Activated CD8-positive, alpha-beta T cell treated with anti-CD3 and anti-CD28 coated beads, Interleukin-2, amount 10 ng/mL, durations not matched to agents 7 days and 5 days (primary cell): ENCODE results near the gene GRIN2A. TPM values are rescaled to one million over a fixed set of nuclear protein-coding genes. Genes with fewer than 3 reads are reported as not detected.

Experiments
- ATAC-seq: fragments of 150-1000 bp; cut with Tn5 transposase; one replicate; pipeline ENCODE4 v1.10.0; 2021; ENCODE audit warnings: moderate library complexity
- CTCF ChIA-PET: fragments of 350-600 bp; sonication (Branson Sonifier 250); formaldehyde crosslinking; loops from one replicate; lab custom pipeline; 2021; ENCODE audit warnings: antibody characterized with exemption; lab: Charles Lee
- POLR2A ChIA-PET: fragments of 350-600 bp; sonication (Branson Sonifier 250); formaldehyde crosslinking; loops from one replicate; lab custom pipeline; 2021; ENCODE audit warnings: antibody characterized with exemption; lab: Charles Lee
- DNase-seq: peaks from one replicate; pipeline ENCODE4 v3.0.0-alpha.2; 2020
- H3K27ac Mint-ChIP-seq: one replicate; pipeline ENCODE4 v1.8.0; 2021; ENCODE audit warnings: mild to moderate bottlenecking, mixed read lengths
- H3K27me3 Mint-ChIP-seq: one replicate; pipeline ENCODE4 v1.8.0; 2021; ENCODE audit warnings: low read depth, mixed read lengths
- H3K36me3 Mint-ChIP-seq: one replicate; pipeline ENCODE4 v1.8.0; 2021; ENCODE audit warnings: low read depth, mixed read lengths
- H3K4me1 Mint-ChIP-seq: one replicate; pipeline ENCODE4 v1.8.0; 2021; ENCODE audit warnings: low read depth, mixed read lengths
- H3K4me3 Mint-ChIP-seq: one replicate; pipeline ENCODE4 v1.8.0; 2021; ENCODE audit warnings: mild to moderate bottlenecking, mixed read lengths
- H3K9me3 Mint-ChIP-seq: one replicate; pipeline ENCODE4 v1.8.0; 2022; ENCODE audit warnings: mixed read lengths; ENCODE audit not compliant: insufficient read depth
- total RNA-seq, 2 experiments: library from RNA; stranded (reverse); gene quantifications; one replicate each; pipeline ENCODE4 v1.2.3, GENCODE V29; 2021

The GRIN2A gene
- total RNA-seq, 2 experiments from 2014 or later, result not detected

DNA sequence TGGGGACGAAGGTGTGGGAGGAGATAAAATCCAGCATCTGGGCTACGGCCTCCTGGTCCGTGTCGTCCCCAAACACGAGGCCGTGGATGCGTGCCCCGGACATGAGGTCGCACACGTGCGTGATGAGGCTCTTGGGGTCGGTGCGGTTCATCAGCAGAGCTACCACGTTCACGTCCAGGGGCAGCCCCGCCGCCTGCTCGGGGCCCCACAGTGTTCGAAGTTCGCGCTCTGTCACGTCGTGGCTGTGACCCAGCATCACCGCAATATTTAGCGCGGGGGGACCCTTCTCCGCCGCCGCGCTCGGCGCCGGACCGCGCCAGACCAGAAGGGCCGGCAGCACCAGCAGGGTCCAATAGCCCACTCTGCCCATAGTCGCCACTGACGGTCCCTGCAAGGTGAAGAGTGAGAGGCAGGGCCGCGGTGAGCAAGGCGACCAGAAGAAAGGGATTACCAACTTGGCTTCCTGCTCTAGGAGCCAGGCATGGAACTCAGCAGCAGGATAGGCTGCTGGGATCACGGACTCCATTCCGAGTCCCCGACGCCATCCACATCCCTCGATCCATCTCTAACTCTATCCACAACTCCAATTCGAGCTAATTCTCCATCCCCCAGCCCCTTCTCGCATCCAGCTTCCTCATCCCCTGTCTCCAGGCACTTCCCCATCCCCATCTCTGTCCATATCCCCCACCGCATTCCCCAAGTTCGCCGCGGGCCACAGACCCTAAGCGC is 2.0 kb downstream of the GRIN2A start:
- CTCF ChIA-PET, result interaction anchor here (0.6 to 2.4 kb wide), 5 partner anchors 9 to 1559 kb away, joined by 3 to 10 read pairs (median 3); no protein-coding TSS in a partner anchor
- DNase-seq, result no peak
- Mint-ChIP-seq H3K36me3 (no peaks in the 10 kb centered on the region), H3K27ac (no peak overlapping the region), H3K4me1 (peaks cover 10% of the 10 kb centered on the region), H3K4me3 (no peak overlapping the region), H3K9me3 (no peaks in the 10 kb centered on the region), H3K27me3 (peaks cover 34% of the 10 kb centered on the region)
- POLR2A ChIA-PET, result no interaction called here
- ATAC-seq, result no peak

- peaks cover 19% of the 10 kb centered on the region for H3K27me3 Mint-ChIP-seq
- no peak overlapping the region for H3K4me3 Mint-ChIP-seq
- ChIA-PET POLR2A (no interaction called here), CTCF (no interaction called here)
- H3K36me3 Mint-ChIP-seq, result no peaks in the 10 kb centered on the region
- ATAC-seq (no peak), DNase-seq (no peak)
- peaks cover 10% of the 10 kb centered on the region for H3K4me1 Mint-ChIP-seq
- H3K27ac Mint-ChIP-seq, result no peak overlapping the region
- H3K9me3 Mint-ChIP-seq, result no peaks in the 10 kb centered on the region
These were observed 3.7 kb downstream of the GRIN2A start for GRCh38 chr16:10178526-10178925.

- Mint-ChIP-seq H3K4me1 (peaks cover 8% of the 10 kb centered on the region), H3K9me3 (no peaks in the 10 kb centered on the region), H3K27me3 (peaks cover 16% of the 10 kb centered on the region), H3K4me3 (no peak overlapping the region), H3K36me3 (no peaks in the 10 kb centered on the region), H3K27ac (no peak overlapping the region)
- no peak for DNase-seq
- ChIA-PET CTCF (no interaction called here), POLR2A (no interaction called here)
- ATAC-seq, result no peak
These were observed 4.1 kb downstream of the GRIN2A start for GRCh38 chr16:10178080-10178479.

- no peak for ATAC-seq
- no peaks in the 10 kb centered on the region for H3K4me1 Mint-ChIP-seq
- no peak overlapping the region for H3K27ac Mint-ChIP-seq
- no peaks in the 10 kb centered on the region for H3K9me3 Mint-ChIP-seq
- no peak for DNase-seq
- no peaks in the 10 kb centered on the region for H3K27me3 Mint-ChIP-seq
- H3K4me3 Mint-ChIP-seq, result no peak overlapping the region
- ChIA-PET POLR2A (no interaction called here), CTCF (no interaction called here)
- H3K36me3 Mint-ChIP-seq, result no peaks in the 10 kb centered on the region
These were observed 9.2 kb downstream of the GRIN2A start for GRCh38 chr16:10172848-10173655.

DNA sequence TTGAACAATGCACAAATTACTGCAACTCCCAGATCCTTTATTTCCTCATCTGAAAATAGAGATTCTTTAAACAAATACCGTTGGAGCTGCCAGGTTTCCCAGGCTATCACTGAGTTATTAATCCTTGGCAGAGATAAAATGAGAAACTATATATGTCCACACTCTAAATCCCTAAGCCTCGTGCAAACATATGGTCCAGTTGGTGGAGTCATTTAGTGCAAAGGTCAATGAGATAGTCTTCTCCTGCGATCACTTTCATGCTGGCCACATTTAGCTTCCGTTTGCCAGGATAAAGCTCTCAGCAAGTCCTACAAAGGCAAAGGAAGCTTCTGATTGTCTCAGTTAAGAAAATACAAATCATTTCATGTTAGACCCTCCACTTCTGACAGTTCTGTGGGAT is 11.0 kb downstream of the GRIN2A start:
- H3K27ac Mint-ChIP-seq, result no peak overlapping the region
- peaks cover 4% of the 10 kb centered on the region for H3K27me3 Mint-ChIP-seq
- CTCF ChIA-PET, result interaction anchor here (0.9 kb wide), 1 partner anchor 9 kb away, joined by 3 read pairs; no protein-coding TSS in a partner anchor
- no peaks in the 10 kb centered on the region for H3K36me3 Mint-ChIP-seq
- H3K9me3 Mint-ChIP-seq, result no peaks in the 10 kb centered on the region
- DNase-seq, result no peak
- no peak for ATAC-seq
- no peak overlapping the region for H3K4me3 Mint-ChIP-seq
- no peaks in the 10 kb centered on the region for H3K4me1 Mint-ChIP-seq
- POLR2A ChIA-PET, result no interaction called here

DNA sequence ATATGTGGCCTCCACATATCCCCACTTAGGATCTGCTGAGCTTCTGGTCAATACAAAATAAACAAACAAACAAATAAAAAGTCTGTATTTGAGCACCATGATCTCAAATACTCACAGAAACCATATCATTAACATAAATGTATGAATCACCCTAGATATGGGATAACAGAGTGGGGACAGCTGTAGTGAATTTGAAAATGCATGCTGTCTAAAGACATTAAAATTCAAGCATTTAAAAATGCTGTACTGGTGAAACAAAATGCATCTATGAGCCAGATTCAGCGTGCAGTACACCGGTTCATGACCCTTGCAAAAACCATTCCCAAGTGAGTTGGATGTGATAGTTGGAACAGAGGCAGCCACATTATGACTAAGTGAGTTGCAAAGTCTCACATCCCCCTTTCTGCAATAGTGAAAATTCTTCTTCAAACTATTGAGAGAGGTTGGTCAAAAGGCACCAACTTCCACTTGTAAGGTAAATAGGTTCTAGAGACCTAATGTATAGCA is 12.3 kb downstream of the GRIN2A start:
- no peak overlapping the region for H3K27ac Mint-ChIP-seq
- H3K9me3 Mint-ChIP-seq, result no peaks in the 10 kb centered on the region
- H3K27me3 Mint-ChIP-seq, result peaks cover 4% of the 10 kb centered on the region
- ATAC-seq (no peak), DNase-seq (no peak)
- ChIA-PET CTCF (no interaction called here), POLR2A (no interaction called here)
- H3K4me1 Mint-ChIP-seq, result no peaks in the 10 kb centered on the region
- H3K4me3 Mint-ChIP-seq, result no peak overlapping the region
- no peaks in the 10 kb centered on the region for H3K36me3 Mint-ChIP-seq

DNA sequence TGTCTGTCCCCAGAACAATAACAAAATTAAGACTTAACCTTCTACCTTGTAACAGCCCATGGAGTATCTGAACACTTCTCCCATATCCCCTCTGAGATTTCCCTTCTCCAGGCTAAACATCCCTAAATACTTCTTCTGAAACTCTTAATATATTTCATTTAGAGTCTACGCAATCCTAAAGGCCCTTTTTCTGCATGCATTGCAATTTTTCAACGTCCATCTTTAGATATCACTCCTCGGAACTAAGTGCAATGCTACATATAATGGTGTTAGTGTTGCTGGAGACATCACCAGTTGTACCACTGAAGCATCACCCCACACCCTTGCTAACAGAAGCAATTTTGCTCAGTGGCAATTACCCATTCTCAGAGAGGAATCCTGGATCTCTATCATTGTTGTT is 13.2 kb downstream of the GRIN2A start:
- Mint-ChIP-seq H3K4me1 (no peaks in the 10 kb centered on the region), H3K9me3 (no peaks in the 10 kb centered on the region), H3K4me3 (no peak overlapping the region), H3K27me3 (peaks cover 4% of the 10 kb centered on the region), H3K27ac (no peak overlapping the region), H3K36me3 (no peaks in the 10 kb centered on the region)
- DNase-seq, result no peak
- no peak for ATAC-seq
- POLR2A ChIA-PET, result no interaction called here
- CTCF ChIA-PET, result no interaction called here

- H3K36me3 Mint-ChIP-seq, result no peaks in the 10 kb centered on the region
- ATAC-seq (no peak), DNase-seq (no peak)
- H3K27ac Mint-ChIP-seq, result no peak overlapping the region
- ChIA-PET POLR2A (no interaction called here), CTCF (interaction anchor here (0.7 kb wide), 1 partner anchor 12 kb away, joined by 3 read pairs; no protein-coding TSS in a partner anchor)
- no peak overlapping the region for H3K4me3 Mint-ChIP-seq
- H3K27me3 Mint-ChIP-seq, result peaks cover 4% of the 10 kb centered on the region
- no peaks in the 10 kb centered on the region for H3K9me3 Mint-ChIP-seq
- H3K4me1 Mint-ChIP-seq, result no peaks in the 10 kb centered on the region
These were observed 14.0 kb downstream of the GRIN2A start for GRCh38 chr16:10168258-10168657.

DNA sequence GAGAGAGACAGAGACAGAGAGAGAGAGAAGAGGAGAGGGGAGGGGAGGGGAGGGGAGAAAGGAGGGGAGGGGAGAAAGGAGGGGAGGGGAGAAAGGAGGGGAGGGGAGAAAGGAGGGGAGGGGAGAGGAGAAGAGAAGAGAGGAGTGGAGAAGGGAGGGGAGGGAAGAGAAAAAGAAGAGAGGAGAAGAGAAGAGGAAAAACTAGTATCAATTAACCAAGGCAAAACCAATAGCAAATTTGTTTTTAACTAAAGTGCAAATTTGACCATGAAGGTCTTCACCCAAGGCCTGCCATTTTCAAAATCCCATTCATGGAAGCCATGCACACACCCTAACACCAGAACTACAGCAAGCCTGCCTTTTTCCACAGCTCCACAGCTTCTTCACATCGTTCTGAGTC is 16.6 kb downstream of the GRIN2A start:
- Mint-ChIP-seq H3K27ac (no peak overlapping the region), H3K36me3 (no peaks in the 10 kb centered on the region), H3K27me3 (peaks cover 4% of the 10 kb centered on the region), H3K4me1 (no peaks in the 10 kb centered on the region), H3K4me3 (no peak overlapping the region), H3K9me3 (no peaks in the 10 kb centered on the region)
- CTCF ChIA-PET, result no interaction called here
- ATAC-seq (no peak), DNase-seq (no peak)
- POLR2A ChIA-PET, result no interaction called here

GRCh38 chr16:10162981-10163380 is 19.2 kb downstream of the GRIN2A start:
- ATAC-seq (no peak), DNase-seq (no peak)
- Mint-ChIP-seq H3K9me3 (no peaks in the 10 kb centered on the region), H3K36me3 (no peaks in the 10 kb centered on the region), H3K27ac (no peak overlapping the region), H3K27me3 (peaks cover 4% of the 10 kb centered on the region), H3K4me1 (no peaks in the 10 kb centered on the region), H3K4me3 (no peak overlapping the region)
- ChIA-PET POLR2A (no interaction called here), CTCF (no interaction called here)

DNA sequence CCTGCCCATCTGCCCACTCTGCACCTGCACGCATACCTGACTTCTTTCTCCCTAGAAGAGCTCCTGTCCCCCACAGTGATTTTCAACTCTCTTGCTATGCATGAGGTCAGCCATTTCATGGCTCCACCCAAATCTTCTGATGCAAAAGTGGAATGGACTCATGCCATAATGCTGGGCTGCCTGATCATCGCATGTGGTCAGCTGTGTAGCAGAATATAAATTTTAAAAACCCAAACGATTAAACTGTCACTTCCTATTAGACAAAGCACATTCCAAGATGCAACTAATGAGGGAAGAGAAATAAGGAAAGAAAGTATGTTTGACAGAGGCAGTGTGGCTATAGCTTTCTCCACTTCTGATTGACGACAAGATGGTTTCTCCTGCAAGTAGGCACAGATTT is 26.1 kb downstream of the GRIN2A start:
- Mint-ChIP-seq H3K4me3 (no peak overlapping the region), H3K36me3 (no peaks in the 10 kb centered on the region), H3K4me1 (no peaks in the 10 kb centered on the region), H3K27me3 (no peaks in the 10 kb centered on the region), H3K27ac (no peak overlapping the region), H3K9me3 (no peaks in the 10 kb centered on the region)
- DNase-seq, result no peak
- ChIA-PET CTCF (no interaction called here), POLR2A (no interaction called here)
- ATAC-seq, result no peak

GRCh38 chr16:10154389-10154788 is 27.8 kb downstream of the GRIN2A start:
- Mint-ChIP-seq H3K27ac (no peak overlapping the region), H3K27me3 (no peaks in the 10 kb centered on the region), H3K36me3 (no peaks in the 10 kb centered on the region), H3K4me1 (no peaks in the 10 kb centered on the region), H3K4me3 (no peak overlapping the region), H3K9me3 (no peaks in the 10 kb centered on the region)
- ChIA-PET POLR2A (no interaction called here), CTCF (no interaction called here)
- DNase-seq (no peak), ATAC-seq (no peak)
